Stimulated activated CD4-positive, alpha-beta T cell treated with anti-CD3 and anti-CD28 coated beads, Interleukin-1b, Interleukin-23, amount 100 ng/mL, for 4 hours (primary cell): ENCODE results near the gene SCAMP5.

ENCODE experiments used
- DNase-seq, 2 donors: peaks; one replicate each; pipeline ENCODE4 v3.0.0-alpha.2; 2020; ENCODE audit warnings: low read depth in 2 of 2

SCAMP5 gene

DNA sequence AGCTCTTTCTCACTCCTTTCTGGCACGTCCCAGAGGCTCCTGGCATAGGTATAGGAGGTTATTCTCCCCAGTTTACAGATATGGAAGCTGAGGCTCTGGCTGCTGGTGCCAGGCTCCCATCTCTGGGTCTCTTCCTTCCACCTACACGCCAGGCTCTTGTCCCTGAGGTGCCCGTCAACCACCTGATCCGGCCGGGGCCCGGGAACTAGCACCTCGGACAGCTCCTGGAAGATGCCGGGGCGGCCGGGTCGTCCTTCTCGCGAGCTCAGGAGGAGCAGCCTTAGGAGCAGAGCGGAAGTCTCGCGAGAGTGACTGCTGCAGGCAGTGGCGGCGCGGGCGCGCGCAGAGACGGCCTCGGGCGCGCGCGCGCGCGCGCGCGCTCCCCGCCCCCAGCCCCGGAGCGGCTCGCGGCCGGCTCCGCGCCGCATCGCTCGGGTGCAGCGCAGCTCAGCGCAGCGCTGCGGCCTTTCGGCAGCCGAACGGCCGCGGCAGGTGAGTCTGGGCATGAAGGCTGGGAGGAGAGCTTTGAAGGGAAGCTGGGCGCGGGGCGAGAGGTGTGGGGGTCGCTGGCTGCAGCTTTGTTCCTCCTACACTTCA lies at the start of gene SCAMP5:
TSS of gene SCAMP5 (plus strand) at position 382 of the 597 bp plus-strand sequence. CDS start 16,277 bp downstream, outside the sequence.
- peak; percentile 82 to 86 for DNase-seq

DNA sequence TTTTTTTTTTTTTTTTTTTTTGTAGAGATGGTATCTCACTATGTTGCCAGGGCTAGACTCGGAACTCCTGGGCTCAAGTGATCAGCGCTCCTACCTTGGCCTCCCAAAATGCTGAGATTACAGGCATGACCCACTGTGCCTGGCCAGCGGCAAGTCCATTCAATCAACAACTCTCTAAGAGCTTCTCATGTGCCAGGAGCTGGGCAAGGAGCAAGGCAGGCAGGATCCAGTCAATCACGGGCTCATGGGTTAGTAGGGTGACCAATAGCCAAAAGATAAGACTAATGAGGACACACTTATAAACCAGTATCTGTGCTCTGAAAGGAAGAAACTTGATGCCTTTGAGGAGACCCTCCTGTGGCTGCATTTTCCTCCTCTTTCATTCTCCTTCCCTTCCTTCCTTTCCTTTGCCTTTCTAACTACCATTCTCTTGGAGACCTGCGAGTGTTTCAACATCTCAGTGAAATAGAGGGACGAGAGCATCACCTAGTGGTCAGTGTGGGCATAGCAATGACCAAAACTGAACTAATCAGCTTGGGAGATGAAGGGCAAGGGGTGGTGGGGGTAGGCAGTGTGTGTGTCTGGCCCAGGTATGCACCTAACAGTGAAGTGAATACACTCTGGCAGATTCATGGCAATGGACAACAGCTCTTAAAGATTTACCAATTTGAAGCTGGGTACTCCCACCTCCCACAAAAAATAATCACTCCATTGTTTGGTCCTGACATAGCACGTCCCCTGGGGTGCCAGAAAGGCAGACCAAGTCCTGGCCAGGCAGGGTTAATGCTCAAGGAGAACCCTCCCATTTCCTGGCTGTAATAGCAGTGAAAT lies 45.1 kb upstream of the SCAMP5 start:
- DNase-seq, result peak; percentile 64 to 81

DNA sequence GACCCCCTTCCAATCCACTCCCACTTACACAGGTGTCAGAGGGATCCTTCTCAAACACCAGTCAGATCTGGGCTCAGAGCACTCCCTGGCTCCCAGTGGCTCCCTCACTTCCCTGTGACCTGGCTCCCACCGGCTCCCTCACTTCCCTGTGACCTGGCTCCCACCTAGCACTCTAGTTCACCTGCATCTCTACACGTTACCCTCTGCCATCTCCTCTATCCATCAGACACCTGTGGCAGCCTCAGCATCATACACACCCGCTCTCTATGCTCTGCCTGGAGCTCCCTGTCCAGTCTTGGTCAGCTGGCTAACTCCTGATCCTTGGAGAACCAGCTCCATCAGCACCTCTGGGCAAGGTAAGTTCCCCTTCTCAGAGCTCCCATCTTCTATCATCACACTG lies 44.4 kb upstream of the SCAMP5 start:
- DNase-seq, result no peak

- DNase-seq, result no peak
Measured at GRCh38 chr15:74954515-74954914, 40.8 kb upstream of the SCAMP5 start.

- no peak for DNase-seq
Measured at GRCh38 chr15:74955017-74955416, 40.3 kb upstream of the SCAMP5 start.

- peak; percentile 64 to 65 for DNase-seq
Measured at GRCh38 chr15:74955796-74956647, 39.3 kb upstream of the SCAMP5 start.

DNA sequence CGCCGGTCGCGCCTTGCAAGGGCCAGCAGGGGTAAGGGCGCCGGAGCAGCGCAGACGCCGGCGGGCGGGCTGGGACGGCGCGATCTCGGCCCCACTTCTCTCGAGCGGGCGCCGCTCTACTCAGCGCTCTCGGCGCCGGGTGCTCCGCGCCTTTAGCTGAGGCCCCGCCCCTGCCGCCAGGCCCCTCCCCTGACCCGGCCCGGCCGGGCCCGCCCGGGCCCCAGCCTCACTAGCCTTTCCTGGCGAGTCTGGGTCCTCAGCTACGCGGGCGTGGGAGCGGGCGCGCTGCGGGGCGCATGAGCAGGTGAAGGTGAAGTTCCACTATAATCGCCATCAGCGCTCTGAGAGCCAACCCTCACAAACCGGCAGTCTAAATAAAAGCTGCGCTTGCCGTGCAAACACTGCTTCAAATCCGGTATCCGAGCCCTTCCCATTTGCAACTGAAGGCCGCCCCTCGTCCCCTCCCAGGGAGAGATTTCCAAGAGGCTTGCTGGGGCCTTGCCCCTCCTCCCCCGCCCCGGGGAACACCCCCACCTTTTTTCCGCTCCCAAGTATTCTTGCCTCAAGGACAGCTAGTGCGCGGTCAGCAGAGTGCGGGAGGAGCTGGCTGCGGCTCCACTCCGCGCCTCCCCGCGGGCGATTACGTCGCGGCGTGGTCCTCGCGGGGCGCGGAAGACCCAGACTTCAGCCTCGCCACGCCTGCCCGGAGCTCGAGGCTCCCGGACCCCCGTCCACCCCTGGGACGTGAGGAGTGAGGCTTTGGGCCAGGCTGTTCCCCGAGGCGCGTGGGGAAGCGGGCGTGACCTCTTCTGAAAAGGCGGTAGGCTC lies 38.5 kb upstream of the SCAMP5 start, which contains the start of gene RPP25:
TSS of gene RPP25 (minus strand) at position 125 of the 828 bp plus-strand sequence. CDS start 189 bp downstream, outside the sequence.
- DNase-seq, result peak; percentile 64 to 78

DNA sequence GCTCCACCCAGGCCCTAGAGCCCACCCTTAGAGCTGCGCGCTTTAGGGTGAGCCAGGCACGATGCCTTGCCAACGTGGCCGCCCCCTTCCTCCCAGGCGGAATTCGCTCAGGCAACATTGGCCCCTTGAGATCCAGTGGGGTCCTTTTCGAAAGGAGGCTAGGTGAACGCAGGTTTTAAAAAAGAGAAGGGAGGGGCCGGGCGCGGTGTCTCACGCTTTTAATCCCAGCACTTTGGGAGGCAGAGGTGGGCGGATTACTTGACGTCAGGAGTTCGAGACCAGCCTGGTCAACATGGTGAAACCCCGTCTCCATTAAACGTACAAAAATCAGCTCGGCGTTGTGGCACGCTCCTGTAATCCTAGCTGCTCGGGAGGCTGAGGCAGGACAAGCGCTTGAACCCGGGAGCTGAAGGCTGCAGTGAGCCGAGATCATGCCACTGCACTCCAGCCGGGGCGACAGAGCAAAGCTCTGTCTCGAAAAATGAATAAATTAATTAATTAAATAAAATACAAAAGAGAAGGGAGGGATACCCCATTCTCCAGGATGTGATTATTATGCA lies 37.8 kb upstream of the SCAMP5 start:
- no peak for DNase-seq

DNA sequence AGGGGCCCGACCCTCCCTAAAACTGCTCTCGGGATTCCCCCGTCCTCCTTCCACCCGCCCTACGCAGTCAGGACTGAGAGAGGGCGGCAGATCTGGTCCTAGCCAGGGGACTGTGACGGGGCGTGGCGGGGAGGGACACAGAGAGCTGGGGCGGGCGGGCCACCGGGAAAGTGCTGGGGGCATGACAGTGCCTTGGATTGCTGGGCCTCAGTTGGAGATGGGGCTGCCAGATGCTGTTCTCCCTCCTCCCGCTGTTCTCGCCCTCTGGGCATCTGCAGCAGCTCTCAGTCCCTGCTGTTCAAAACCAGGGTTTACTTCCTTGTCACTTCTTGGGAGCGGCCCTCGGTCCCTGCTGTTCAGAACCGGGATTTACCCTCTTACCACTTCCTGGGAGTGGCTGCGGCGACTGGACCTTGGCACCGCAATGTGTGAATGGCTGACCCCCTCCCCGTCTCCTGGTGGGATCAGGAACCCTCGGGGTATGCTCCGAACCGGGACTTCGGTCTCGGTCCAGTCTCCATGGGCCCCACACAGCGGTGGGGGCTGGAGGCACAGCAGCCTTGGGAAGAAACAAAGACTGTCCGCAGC lies 36.9 kb upstream of the SCAMP5 start:
- DNase-seq, result no peak

DNA sequence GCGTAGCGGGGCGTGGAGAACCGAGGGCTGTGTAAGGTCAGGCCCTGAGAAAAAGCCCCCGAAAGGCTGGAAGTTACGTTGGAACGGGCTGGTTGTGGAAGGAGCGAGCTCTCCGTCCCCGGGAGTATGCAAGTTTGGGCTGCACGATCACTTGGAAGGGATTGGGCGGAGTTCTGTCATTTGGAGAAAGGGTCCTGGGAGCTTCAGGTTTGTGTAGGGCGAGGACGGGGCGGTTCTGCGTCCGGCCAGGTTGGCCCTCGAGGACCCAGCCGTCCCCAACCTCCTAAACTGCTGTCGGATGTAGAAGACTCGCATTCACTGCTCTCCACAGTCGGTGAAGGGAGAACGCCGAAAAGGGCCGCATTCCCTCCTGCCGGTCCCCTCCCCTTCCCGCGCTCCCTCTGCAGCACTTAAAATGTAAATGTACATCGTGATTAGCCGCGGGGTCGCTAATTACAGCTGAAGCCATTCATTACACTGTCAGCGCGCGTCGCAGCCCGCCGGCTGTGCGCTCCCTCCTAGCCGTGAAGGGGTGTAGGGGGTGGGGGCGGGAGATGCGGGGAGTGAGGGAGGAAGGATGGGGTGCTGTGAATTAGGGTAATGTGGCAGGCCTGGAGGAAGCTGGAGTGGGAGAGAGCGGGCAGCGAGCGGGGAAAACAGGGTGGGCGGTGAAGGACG lies 36.3 kb upstream of the SCAMP5 start:
- no peak for DNase-seq

GRCh38 chr15:74959586-74959939 lies 35.8 kb upstream of the SCAMP5 start:
- no peak for DNase-seq

DNA sequence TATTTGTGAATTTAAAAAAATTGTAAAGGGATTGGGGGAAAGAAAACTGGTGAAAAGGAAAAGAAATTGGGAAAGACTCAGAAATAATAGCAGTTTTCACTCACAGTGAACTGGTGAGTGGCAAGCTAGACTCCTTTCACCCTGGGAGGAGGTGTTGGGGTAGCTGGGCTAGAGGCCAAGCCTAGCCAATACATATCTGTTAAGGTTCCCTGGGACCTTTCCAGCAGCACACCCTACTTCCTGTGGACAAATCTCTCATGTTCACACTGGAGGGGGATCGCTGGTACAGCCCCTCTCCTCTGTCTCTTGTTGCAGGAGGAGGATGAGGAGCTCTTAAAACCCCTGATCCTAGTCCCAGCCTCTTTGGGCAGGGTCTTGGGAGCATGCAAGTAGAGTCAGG lies 35.1 kb upstream of the SCAMP5 start:
- no peak for DNase-seq

DNA sequence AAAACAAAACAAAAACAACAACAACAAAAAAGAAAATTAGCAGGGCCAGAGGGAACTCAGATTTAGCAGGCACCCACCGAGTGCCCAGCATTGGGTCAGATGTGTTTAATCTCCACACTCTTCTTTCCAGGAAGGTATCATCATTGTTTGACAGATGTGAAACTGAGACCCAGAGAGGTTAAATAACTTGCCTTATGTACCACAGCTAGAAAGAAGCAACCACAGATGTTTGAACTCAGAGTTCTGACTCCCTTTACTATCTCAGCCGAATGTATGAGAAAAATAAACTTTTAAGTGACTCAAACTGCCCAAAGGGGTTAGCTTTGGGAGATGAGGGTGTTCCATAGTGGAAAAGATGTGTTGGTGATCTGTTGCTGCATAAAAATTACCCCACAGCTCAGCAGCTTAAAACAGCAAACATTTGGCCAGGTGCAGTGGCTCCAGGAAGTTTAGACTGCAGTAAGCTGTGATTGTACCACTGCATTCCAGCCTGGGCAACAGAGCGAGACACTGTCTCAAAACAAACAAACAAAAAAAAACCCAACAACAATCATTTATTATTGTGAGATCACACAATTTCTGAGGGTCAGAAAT lies 34.3 kb upstream of the SCAMP5 start:
- no peak for DNase-seq

DNA sequence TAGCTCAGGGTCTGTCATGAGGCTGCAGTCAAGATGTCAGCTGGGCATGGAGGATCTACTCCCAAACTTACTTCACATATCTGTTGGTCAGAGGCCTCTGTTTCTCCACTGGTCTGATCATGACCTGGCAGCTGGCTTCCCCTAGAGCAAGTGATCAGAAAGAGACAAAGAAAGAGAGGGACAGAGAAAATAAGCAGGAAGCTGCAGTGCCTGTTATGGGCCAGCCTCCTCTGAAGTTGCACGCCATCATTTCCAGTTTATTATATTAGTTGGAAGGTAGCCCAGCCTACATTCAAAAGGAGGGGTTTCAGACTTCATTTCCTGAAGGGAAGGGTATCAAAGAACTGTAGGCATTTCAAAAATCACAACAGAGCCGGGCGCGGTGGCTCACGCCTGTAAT lies 33.7 kb upstream of the SCAMP5 start:
- no peak for DNase-seq

- no peak for DNase-seq
Measured at GRCh38 chr15:74962219-74962618, 33.1 kb upstream of the SCAMP5 start.

GRCh38 chr15:74962671-74963070 lies 32.7 kb upstream of the SCAMP5 start:
- no peak for DNase-seq

- no peak for DNase-seq
Measured at GRCh38 chr15:74963213-74963612, 32.1 kb upstream of the SCAMP5 start.

DNA sequence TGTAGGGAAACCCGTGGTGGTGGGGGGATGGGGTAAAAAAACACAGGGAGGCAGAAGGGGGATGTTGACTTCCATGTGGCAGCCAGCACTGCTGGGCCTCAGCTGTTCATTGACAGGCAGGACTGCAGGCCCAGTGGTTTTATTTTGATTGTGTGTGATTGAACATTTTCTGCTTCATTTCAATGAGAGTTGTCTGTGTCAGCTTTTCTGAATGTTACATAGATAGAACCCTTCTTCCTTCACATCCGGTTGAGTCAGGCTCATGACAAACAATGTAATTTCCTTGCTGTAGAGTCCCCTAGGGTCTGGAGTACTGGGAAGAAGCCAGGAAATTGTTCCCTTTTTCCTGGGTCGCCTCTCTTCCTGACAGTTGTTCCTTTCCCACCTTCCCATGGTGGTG lies 30.6 kb upstream of the SCAMP5 start:
- DNase-seq, result no peak

GRCh38 chr15:74967670-74968069 lies 27.7 kb upstream of the SCAMP5 start:
- DNase-seq, result no peak

DNA sequence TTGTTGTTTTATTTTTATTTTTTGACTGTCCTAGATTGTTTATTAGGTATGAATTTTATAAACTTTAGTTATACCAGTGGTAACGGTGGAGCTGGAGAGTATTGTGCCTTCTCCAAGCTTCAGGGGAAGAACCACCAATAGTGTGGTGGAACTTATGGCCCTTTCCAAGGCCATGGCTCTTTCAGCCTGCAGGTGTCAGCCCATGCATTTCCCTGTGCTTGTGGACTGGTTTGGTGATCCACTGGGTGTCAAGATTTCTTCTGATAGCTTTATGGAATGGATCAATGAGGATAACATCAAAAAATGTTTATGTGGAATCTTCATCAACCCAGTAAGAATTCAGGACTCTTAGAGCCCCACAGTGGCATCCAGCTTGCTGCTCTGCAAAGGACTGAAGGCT lies 19.2 kb upstream of the SCAMP5 start:
- no peak for DNase-seq
